Upper lobe of left lung (tissue), 4 donors: ENCODE data around the gene APC2.

Experiments
- CTCF ChIP-seq, 6 experiments: fragments of 450-650 bp in 4 of 6; fragments of 200-600 bp in 2 of 6; sonication (generic) in 2 of 6; IDR thresholded peaks; one replicate each; pipeline ENCODE4 v1.5.1; 2016 to 2019; ENCODE audit warnings: antibody characterized with exemption in 6 of 6
- EP300 ChIP-seq, 4 donors: sonication (generic); formaldehyde crosslinking; IDR thresholded peaks; one replicate each; pipeline ENCODE4 v1.5.1; 2017; ENCODE audit warnings: antibody characterized with exemption in 4 of 4, control low read depth in 2 of 4
- POLR2AphosphoS5 ChIP-seq, 2 donors: sonication (generic); formaldehyde crosslinking; IDR thresholded peaks; one replicate each; pipeline ENCODE4 v1.5.1; 2017; ENCODE audit warnings: antibody characterized with exemption in 2 of 2

DNA sequence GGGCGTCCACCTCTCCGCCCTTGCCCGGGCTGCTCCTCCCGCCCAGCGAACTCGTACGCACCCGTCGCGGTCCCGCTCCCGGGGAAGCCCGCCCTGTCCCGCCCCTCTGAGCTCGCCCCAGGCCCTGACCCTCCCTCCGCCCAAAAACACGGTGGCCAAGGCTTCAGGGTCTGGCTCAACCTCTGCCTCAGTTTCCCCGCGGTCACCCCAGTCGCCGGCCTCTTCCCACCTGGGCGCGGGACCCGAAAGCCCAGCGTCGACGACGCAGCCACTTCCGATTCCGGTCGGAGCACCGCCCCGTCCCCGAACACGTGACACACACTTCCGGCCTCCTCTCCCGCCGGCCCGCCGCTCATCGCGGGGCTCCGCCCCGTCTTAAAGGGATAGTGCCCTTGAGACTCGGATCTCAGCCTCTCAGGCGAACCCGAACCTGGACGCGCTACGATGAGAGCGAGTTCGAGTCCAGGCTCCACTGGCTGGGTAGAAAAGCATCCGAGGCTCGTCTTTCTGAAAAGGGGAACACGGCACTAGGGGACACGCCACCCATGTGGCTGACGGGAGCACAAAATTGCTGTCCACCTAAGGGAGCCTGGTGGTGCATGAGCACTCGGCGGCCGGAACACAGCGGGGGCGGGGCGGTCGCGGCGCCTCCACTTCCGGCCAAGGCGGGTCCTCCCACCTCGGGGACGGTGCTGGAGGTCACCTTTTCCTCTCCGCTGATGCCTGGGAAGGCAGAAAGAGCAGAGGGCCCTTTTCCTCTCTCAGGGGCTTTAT, 29.2 kb downstream of the APC2 start, which contains the start of gene C19orf25:
- TF ChIP-seq CTCF (IDR thresholded peaks at IDR 0.05): peak in 2 of 6 experiments; percentile 14 to 32
- no peak for TF ChIP-seq EP300 (IDR thresholded peaks at IDR 0.05)
- peak; percentile 80 to 89 for TF ChIP-seq POLR2AphosphoS5 (IDR thresholded peaks at IDR 0.05)
